Mammary epithelial cell (primary cell): Measurements from ENCODE around the gene TTC13.

Experiments used
- EZH2 ChIP-seq: IDR thresholded peaks from 2 replicates; pipeline ENCODE4 v1.6.1; 2012; ENCODE audit warnings: low read length, inconsistent platforms, borderline replicate concordance
- TF ChIP-seq, protein P1 (sequence below), 2 donors: IDR thresholded peaks in 1 of 2; conservative IDR thresholded peaks in 1 of 2; 2 replicates each; pipeline ENCODE4 v1.5.1; 2011 to 2012; ENCODE audit warnings: inconsistent platforms in 2 of 2, low read length in 2 of 2, mild to moderate bottlenecking in 2 of 2, control low read depth in 1 of 2, low read depth in 1 of 2; ENCODE audit not compliant: insufficient read depth in 1 of 2; ENCODE audit errors: extremely low read depth in 1 of 2

- TF ChIP-seq, protein P1, sequence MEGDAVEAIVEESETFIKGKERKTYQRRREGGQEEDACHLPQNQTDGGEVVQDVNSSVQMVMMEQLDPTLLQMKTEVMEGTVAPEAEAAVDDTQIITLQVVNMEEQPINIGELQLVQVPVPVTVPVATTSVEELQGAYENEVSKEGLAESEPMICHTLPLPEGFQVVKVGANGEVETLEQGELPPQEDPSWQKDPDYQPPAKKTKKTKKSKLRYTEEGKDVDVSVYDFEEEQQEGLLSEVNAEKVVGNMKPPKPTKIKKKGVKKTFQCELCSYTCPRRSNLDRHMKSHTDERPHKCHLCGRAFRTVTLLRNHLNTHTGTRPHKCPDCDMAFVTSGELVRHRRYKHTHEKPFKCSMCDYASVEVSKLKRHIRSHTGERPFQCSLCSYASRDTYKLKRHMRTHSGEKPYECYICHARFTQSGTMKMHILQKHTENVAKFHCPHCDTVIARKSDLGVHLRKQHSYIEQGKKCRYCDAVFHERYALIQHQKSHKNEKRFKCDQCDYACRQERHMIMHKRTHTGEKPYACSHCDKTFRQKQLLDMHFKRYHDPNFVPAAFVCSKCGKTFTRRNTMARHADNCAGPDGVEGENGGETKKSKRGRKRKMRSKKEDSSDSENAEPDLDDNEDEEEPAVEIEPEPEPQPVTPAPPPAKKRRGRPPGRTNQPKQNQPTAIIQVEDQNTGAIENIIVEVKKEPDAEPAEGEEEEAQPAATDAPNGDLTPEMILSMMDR (conservative IDR thresholded peaks at IDR 0.05 in 1 of 2, IDR thresholded peaks at IDR 0.05 in 1 of 2; ENCODE audit: extremely low read depth in 1 of 2, insufficient read depth in 1 of 2, low read depth in 1 of 2, low read length in 2 of 2): no peak
- no peak for TF ChIP-seq EZH2
These were observed 109.2 kb downstream of the TTC13 start for GRCh38 chr1:230869500-230869899.
